Stimulated activated CD4-positive, alpha-beta T cell treated with anti-CD3 and anti-CD28 coated beads, Interleukin-12 subunit alpha, Interleukin-12 subunit beta, amount 100 ng/mL, for 4 hours (primary cell): Measurements from ENCODE around the gene LAD1.

ENCODE experiments used
- DNase-seq: peaks from one replicate; pipeline ENCODE4 v3.0.0-alpha.2; 2020

The LAD1 gene

GRCh38 chr1:201389051-201389450 lies 10.1 kb downstream of the LAD1 start:
- DNase-seq: no peak

- DNase-seq: no peak
Measured at GRCh38 chr1:201386208-201386607, 12.9 kb downstream of the LAD1 start.

GRCh38 chr1:201385299-201385891 lies 13.7 kb downstream of the LAD1 start:
- peak; percentile 33 for DNase-seq

GRCh38 chr1:201384406-201384782 lies 14.7 kb downstream of the LAD1 start:
- DNase-seq: no peak

- DNase-seq: no peak
Measured at GRCh38 chr1:201383647-201384405, 15.3 kb downstream of the LAD1 start.

- DNase-seq: no peak
Measured at GRCh38 chr1:201381130-201381529, 18.0 kb downstream of the LAD1 start.

- DNase-seq: no peak
Measured at GRCh38 chr1:201379733-201380242, 19.3 kb downstream of the LAD1 start.

GRCh38 chr1:201378804-201379203 lies 20.3 kb downstream of the LAD1 start:
- no peak for DNase-seq

- no peak for DNase-seq
Measured at GRCh38 chr1:201377611-201378092, 21.5 kb downstream of the LAD1 start, which contains the start of gene TNNT2. TNNT2 (minus strand) TSS chr1:201377680; CDS start chr1:201373254, 4,426 bp downstream.

GRCh38 chr1:201376464-201377374 lies 22.4 kb downstream of the LAD1 start:
- no peak for DNase-seq

- DNase-seq: no peak
Measured at GRCh38 chr1:201376107-201376463, 23.0 kb downstream of the LAD1 start.

- DNase-seq: no peak
Measured at GRCh38 chr1:201375169-201375568, 24.0 kb downstream of the LAD1 start.

GRCh38 chr1:201374364-201374763 lies 24.8 kb downstream of the LAD1 start:
- no peak for DNase-seq

GRCh38 chr1:201371792-201372191 lies 27.3 kb downstream of the LAD1 start:
- no peak for DNase-seq

GRCh38 chr1:201371276-201371675 lies 27.8 kb downstream of the LAD1 start:
- no peak for DNase-seq

- no peak for DNase-seq
Measured at GRCh38 chr1:201370500-201370899, 28.6 kb downstream of the LAD1 start.

GRCh38 chr1:201369209-201369608 lies 29.9 kb downstream of the LAD1 start:
- no peak for DNase-seq

- DNase-seq: no peak
Measured at GRCh38 chr1:201366696-201367095, 32.4 kb downstream of the LAD1 start.

- DNase-seq: no peak
Measured at GRCh38 chr1:201365251-201365650, 33.9 kb downstream of the LAD1 start.

- no peak for DNase-seq
Measured at GRCh38 chr1:201364808-201365105, 34.4 kb downstream of the LAD1 start.

GRCh38 chr1:201363467-201363866 lies 35.7 kb downstream of the LAD1 start:
- DNase-seq: no peak

GRCh38 chr1:201362906-201363305 lies 36.2 kb downstream of the LAD1 start:
- DNase-seq: no peak
